NOMO-1 treated with dmso at 0.1 percent for 144 hours (cell line): Measurements from ENCODE around the gene BMPR1B.
"Not testable (repeated sequence)": the region's sequence is repeated elsewhere in the genome, so short reads cannot be mapped to it uniquely, and the experiment has no call there.

ENCODE experiments used
- DNase-seq: peaks from one replicate; lab custom pipeline; 2025; ENCODE audit not compliant: unreplicated experiment; lab: John Stamatoyannopoulos, UW

Gene BMPR1B

DNA sequence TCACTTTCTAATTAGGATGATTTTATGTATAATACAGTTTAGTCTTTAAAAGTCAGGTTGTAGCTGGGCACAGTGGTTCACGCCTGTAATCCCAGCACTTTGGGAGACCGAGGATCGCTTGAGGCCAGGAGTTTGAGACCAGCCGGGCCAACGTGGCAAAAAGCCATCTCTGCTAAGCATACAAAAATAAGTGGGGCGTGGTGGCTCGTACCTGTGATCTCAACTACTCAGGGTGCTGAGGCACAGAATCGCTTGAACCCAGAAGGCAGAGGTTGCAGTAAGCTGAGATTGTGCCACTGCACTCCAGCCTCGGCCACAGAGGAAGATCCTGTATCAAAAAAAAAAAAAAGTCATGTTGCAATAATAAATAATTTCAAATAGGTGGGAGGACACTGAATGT, 364.2 kb downstream of the BMPR1B start:
- DNase-seq: no peak

DNA sequence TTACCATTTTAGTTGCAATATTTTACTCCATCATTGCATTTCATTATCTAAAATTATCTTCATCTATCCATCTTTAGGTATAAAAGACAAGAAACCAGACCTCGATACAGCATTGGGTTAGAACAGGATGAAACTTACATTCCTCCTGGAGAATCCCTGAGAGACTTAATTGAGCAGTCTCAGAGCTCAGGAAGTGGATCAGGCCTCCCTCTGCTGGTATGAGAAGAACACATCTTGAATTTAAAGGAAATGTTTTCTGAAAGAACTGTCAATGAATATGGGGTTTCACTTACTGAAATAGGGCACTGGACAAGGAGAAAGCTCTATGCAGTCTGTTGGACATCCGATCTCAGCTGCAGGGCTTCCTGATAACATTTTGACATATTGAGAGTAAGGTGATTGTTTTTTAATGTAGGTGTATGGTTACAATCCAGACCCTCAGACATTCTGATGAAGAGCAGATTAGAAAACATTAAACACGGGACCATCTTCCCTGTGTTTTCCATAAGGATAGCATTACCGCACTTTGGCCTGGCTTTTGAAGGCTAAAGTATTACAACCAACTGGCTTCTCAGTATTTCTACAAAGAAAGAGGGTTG, 367.2 kb downstream of the BMPR1B start:
- no peak for DNase-seq

DNA sequence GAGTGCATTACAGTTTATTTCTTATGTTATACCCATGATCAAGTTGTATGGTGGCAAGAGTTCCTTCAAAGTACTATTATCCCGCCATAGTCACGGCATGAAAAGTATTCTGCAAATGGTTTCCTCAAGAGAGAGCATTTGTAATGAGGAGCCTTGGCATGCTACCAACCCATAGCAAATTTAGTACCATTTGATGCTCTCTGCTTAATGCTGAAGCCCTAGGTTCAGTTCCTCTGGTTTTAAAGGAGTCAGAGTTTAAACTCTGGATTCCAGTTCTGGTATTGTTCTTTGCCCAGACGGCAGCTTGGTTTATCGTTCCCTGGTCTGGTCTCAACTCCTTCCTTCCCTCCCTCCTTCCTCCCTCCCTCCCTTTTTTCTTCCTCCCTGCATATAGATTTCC, 371.3 kb downstream of the BMPR1B start:
- DNase-seq: no peak

- DNase-seq: no peak
Measured at GRCh38 chr4:95129821-95130311, 372.1 kb downstream of the BMPR1B start.

DNA sequence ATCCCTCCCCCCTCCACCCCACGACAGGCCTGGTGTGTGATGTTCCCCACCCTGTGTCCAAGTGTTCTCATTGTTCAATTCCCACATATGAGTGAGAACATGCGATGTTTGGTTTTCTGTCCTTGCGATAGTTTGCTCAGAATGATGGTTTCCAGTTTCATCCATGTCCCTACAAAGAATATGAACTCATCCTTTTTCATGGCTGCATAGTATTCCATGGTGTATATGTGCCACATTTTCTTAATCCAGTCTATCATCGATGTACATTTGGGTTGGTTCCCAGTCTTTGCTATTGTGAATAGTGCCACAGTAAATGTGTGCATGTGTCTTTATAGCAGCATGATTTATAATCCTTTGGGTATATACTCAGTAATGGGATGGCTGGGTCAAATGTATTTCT, 376.3 kb downstream of the BMPR1B start:
- not testable (repeated sequence) for DNase-seq

- not testable (repeated sequence) for DNase-seq
Measured at GRCh38 chr4:95139424-95139823, 381.7 kb downstream of the BMPR1B start.

DNA sequence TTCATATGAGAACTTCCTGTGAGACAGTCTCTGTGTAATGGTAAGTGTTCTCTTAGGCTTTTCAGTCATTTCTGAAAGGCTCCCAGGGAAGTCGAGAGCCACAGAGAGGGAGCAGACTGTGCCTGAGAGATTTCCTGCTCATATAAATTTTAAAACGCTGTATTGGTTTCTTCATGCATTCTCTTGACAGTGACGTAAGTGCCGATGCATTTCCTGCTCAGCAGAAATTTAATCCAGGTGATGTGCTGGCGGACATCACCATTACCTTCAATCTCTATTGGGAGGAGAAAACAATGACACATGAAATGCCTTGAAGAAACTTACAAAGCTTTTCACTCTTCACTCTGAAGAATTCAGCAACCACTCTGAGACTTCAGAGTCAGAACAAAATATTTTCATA, 383.6 kb downstream of the BMPR1B start:
- no peak for DNase-seq

- DNase-seq: no peak
Measured at GRCh38 chr4:95142932-95143331, 385.2 kb downstream of the BMPR1B start.

DNA sequence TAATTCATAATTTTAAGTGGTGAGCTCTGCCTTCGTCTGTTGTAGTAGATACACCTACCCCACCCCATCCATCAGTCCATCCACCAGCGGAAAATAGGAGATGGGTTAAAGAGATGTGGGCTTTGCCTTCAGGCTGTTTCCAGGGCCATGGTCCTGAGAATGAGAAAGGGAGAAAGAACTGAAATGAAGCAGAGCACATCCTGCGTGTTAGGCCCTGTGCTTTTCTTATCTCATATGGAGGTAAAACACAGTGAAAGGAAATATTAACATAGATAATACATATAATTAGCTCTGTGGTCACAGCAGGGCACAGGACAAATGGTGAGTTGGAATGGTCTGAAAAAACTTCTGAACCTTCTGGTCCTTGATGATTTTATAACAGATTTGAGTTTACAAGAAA, 393.5 kb downstream of the BMPR1B start:
- DNase-seq: no peak

DNA sequence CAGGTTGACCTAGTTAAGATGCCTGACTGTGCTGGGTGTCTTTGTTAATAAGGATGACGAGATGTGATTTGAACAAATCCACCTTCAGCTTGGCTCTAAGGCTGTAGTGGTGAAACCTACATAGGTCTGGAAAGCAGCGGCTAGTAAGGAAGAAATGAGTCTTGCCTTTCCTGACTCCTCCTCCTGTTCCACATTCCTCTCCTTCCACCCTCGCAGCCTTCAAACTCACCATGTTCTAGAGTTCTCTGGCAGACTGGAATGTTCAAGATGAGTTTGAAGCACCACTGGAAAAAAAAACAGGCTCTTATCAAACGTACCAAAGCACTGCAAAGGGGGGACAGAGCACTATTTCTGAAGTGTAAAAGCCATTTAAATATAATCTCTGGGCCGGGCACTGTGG, 395.4 kb downstream of the BMPR1B start:
- DNase-seq: no peak

- DNase-seq: no peak
Measured at GRCh38 chr4:95155759-95156451, 398.1 kb downstream of the BMPR1B start.

- no peak for DNase-seq
Measured at GRCh38 chr4:95156452-95156765, 398.7 kb downstream of the BMPR1B start.

GRCh38 chr4:95157596-95157995, 399.8 kb downstream of the BMPR1B start:
- DNase-seq: no peak

DNA sequence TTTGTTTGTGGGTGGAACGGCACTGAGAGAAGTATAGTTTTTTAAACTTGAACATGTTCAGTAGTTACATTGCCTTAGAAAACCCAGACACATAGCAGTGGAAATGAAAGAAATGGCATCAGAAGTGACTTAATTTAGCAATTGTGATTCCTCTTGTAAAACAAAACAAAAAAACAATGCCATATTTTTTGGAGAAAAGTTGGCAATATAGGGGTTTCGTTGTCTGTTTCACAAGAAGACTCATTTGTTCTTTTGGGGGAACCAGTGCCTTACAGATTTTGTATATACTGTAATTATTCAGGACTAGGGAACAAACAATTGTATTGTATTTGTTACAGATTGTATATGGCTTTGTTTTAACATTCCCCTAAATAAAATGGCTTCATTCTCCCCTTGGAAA, 400.3 kb downstream of the BMPR1B start:
- DNase-seq: no peak

GRCh38 chr4:95158626-95159025, 400.9 kb downstream of the BMPR1B start:
- DNase-seq: no peak

GRCh38 chr4:95159384-95159783, 401.6 kb downstream of the BMPR1B start:
- no peak for DNase-seq

GRCh38 chr4:95161781-95162469, 404.2 kb downstream of the BMPR1B start:
- no peak for DNase-seq

GRCh38 chr4:95162867-95163266, 405.1 kb downstream of the BMPR1B start:
- DNase-seq: no peak

GRCh38 chr4:95165926-95166524, 408.3 kb downstream of the BMPR1B start:
- DNase-seq: no peak

GRCh38 chr4:95167805-95168204, 410.1 kb downstream of the BMPR1B start:
- no peak for DNase-seq

- DNase-seq: no peak
Measured at GRCh38 chr4:95170176-95170575, 412.4 kb downstream of the BMPR1B start.

DNA sequence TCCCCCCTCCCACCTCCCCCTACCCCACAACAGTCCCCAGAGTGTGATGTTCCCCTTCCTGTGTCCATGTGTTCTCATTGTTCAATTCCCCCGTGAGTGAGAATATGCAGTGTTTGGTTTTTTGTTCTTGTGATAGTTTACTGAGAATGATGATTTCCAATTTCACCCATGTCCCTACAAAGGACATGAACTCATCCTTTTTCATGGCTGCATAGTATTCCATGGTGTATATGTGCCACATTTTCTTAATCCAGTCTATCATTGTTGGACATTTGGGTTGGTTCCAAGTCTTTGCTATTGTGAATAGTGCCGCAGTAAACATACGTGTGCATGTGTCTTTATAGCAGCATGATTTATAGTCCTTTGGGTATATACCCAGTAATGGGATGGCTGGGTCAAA, 413.6 kb downstream of the BMPR1B start:
- not testable (repeated sequence) for DNase-seq
